Activated T-helper 9 cell treated with anti-CD3 and anti-CD28 coated beads, Interleukin-2, amount 50 U/mL, for 16 hours (primary cell): ENCODE measurements around the gene PON2.
"Not testable (repeated sequence)": the region's sequence is repeated elsewhere in the genome, so short reads cannot be mapped to it uniquely, and the experiment has no call there.

Source experiments
- DNase-seq: peaks from one replicate; pipeline ENCODE4 v3.0.0-alpha.2; 2020; ENCODE audit warnings: low read depth

Gene PON2

DNA sequence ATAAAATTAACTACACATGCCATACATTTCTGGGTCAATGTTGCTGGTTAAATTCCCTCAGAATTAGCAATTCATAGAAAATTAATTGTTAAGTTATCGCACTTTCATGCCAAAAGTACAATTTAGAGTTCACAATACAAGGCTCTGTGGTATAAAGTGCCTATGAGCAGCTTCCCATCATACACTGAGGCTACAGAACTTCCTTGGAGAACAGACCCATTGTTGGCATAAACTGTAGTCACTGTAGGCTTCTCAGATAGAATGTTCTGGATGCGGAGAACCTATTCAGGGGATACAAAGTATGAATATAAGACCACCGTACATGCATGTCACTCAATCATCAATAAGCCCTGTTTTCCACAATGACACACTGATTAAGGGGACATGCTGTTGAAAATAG is 29.6 kb downstream of the PON2 start:
- DNase-seq, result no peak

DNA sequence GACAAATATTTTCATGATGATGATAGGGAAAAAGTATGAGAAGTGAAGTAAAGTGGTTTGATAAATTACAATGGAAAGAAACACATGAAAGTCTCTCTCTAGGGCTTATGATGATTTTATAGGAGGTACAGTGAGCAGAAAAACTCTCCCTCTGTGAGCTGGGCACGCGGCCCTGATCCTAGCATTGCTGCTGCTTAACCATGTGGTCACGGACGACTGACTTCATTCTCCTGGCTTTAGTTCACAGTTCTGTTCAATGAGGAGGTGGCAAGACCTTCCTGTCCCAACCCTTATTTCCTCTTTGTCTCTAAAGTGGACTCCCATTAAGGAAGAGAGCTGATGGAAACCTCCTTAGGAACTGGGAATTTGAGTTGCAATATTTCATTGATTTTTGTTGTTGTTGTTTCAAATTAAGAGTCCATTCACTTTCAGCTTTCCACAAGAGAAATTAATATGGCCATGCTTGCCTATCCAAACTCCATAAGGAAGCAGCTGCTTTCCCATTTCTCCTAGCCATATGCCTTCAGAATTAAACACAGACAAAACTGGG is 30.4 kb downstream of the PON2 start:
- no peak for DNase-seq

DNA sequence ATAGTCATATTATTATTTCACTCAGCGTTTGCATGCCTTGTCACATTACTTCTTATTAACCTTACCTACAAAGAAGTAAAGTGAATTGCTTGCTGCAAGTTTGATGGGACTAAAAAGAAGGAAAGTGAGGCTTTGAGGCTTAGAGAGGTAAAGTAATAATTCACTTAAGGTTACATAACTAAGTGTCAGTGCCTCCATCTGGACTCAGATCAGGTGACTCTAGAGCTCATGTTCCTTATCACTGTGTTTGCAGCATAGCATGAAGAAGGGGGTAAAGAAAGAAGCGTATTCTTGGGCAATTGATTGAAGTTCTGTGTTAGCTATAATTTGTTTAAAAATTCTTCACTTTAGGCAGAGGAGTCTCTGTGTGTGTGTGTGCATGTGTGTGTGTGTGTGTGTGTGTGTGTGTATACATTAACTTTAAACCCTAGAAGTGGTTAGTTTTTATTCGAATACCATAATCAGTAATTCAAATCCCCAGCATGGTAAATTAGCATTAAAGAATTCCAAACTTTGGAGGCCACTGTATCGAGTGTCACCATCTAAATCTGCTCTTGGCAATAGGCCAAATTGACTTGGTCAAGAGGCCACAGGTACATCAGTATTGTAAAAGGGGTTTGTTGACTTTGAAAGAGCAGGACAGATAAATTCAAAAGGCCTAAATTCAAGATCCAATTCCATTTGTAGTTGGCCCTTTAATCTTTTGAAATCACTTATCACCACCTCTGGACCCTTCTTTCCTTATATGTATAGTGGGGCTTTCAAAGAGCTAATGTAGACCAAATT is 36.5 kb downstream of the PON2 start:
- no peak for DNase-seq

DNA sequence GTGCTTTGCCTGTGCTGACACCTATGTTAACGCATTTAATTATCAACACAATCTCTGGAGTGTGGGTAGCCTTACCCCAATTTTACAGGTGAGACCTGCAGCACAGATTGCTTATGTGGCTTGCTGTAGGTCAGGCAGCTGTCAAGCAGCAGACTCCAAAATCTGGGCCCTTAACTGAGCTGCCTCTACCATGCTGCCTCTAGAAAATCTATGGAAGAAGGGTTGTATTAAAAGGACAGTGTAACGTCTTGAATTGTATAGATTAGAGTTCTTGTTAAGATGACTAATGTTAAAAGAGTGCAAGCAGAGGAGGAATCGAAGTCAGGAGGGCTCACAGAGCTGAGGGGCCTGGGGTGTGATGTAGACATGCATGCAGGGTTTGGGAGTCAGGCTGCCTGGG is 37.4 kb downstream of the PON2 start:
- DNase-seq, result no peak

DNA sequence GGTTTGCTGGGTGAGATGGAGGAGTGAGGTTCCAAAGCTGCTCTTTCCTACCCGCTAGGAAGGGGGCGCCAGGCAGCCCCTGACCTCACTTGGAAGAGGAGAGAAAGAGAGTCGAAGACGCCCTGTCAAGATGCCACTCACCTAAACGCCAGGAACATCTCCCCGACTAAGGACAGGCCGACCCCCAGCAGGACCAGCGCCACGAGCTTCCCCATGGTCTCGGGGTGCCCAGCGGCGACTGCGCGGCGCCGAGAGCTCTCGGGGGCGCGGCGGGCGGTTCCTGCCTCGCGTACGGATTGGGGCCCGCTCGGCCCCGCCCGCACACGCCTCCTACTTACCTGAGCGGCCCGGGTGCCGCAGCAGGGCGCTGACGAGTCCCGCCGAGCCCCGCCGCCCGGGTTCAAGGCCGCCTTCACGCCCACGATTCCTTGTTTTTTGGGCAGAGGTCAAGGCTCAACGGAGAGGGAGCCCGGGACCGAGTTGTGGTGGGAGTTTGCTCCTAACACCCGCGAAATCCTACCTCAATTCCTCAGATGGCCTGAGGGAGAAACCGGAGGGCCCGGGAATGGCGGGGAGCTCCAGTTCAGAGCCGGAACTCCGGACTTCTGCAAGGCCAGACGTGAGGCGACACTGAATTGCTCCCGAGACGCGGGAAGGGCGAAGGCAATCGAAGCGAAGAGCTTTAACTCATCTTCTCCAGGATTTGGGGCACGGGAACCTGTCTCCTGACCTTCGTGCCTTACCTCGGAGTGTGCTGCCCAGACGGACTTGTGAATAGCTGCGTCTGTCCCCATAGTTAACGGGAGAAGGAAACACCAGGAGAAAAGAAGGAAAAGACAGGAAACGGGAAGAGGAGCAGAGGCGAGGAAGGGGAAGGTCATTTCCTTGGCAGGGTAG is 38.4 kb downstream of the PON2 start, which contains the start of gene PON3:
PON3 (minus strand) TSS at position 240 of the 897 bp plus-strand sequence; CDS start at position 215, 25 bp downstream.
- no peak for DNase-seq

DNA sequence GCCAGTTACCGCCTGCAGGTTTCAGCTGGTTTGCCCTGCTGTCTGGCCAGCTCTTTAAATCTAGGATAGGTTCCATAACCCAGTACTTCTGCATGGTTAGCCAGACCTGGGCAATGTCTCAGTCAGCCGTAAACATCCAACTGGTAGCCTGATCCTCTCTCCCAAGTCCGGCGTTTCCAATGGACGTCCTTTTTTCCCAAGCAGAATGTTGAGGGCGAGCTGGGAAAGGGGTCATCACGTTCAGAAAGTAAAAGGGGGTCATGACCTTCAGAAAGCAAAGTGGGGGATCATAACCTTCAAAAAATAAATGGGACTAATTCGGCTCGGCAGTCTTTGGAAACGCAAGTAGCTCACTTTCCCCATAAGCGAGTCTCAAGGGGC is 39.1 kb downstream of the PON2 start:
- DNase-seq, result no peak

DNA sequence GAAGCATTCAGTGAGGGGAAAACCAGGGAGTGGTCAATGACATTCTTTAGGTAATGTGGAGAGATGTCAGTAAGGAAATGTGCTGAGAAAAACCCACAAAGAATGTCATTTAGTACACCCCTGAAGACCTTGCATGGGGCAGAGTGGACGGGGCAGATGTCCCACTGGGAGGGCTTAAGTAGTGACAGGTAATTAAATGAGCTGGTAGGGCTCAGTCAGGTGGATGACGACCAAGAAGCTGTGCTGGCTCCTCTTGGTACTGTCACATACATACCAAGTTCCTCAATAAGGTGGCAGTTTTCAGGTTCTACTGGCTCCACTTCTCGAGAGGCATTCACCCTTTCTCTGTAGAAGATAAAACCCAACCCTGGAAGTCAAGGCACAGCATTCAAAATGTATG is 40.5 kb downstream of the PON2 start:
- DNase-seq, result no peak

DNA sequence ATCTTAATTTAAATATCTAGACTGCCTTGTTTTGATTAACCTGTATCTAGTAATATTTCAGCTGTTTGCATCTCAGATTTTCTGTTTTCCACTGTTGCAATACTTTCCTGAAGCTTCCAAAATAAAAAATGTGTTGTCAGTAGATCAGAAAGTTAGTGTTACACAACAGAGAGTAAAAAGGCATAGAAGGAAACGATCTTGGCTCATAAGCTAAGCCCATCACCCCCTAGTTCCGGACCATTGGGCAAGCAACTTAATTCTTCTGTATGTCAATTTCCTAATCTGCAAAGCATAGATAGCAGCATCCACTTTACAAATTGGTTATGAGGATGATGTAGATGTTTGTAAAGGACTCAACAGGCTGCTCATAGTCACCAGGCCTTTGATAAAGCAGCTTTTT is 43.1 kb downstream of the PON2 start:
- no peak for DNase-seq

DNA sequence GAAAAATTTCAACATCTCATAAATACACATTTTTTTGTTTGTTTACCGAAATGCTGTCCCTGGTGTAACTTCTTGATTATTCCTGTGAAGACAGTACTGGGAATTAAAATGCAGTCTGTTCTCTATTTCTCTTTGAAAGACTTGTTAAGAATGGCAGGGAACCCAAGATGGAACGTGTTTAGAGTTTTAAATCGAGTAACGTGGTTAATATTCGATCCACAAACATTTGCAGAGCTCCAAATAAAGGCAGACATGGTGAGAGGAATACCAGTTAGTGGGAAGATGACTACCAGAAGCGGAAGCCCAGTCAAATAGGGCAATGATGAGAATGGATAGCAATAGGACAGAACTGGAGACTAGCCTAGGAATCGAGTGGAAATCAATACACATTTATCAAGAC is 45.3 kb downstream of the PON2 start:
- DNase-seq, result no peak

DNA sequence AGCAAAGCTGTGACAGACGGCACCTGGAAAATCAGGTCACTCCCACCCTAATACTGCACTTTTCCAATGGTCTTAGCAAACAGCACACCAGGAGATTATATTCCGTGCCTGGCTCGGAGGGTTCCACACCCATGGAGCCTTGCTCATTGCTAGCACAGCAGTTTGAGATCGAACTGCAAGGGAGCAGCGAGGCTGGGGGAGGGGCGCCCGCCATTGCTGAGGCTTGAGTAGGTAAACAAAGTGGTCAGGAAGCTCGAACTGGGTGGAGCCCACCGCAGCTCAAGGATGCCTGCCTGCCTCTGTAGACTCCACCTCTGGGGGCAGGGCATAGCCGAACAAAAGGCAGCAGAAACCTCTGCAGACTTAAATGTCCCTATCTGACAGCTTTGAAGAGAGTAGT is 55.4 kb downstream of the PON2 start:
- not testable (repeated sequence) for DNase-seq

DNA sequence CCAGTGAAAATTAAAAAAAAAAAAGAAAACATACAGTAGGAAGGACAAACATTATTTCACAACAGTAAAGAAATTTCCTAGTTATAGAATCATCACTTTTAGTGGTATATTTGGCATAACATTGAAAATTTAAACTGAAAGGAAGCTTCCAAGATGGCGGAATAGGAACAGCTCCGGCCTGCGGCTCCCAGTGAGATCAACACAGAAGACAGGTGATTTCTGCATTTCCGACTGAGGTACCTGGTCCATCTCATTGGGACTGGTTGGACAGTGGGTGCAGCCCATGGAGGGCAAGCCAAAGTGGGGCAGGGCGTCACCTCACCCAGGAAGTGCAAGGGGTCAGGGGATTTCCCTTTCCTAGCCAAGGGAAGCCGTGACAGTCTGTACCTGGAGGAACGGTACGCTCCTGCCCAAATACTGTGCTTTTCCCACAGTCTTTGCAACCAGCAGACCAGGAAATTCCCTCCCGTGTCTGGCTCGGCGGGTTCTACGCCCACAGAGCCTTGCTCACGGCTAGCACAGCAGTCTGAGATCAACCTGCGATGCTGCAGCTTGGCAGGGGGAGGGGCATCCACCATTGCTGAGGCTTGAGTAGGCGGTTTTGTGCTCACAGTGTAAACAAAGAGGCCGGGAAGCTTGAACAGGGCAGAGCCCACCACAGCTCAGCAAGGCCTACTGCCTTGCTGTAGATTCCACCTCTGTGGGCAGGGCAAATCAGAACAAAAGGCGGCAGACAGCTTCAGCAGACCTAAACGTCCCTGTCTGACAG is 58.0 kb downstream of the PON2 start:
- DNase-seq, result no peak

DNA sequence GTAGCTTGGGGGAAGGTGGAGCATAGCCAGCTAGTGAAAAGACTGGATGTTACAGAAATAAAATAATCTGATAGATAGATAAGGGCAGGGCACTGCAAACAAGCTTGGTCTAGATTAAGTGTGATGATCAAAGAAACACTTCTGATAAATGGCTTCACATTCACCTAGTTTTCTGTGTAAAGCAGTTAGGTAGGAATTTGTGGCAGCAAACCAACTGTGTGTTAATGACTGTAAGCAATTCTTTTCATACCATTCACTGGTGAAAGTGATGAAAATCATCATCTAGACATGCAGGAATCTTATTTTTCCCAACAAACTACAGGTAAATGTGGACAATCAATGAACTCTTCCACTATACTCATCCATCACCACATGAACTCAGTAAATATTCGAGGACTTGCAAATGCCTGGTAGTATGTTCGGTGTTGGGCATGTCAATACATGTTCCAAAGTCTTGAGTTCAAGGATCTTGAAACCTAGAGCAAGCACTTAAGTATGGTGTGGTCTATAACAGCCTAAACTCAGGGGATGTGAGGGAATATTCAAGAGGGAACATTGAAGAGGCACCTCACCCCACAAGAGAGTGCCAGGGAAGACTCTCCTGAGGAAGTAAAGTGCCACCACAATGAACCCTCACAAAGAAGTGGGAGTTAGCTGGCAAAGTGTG is 59.1 kb downstream of the PON2 start:
- DNase-seq, result no peak

DNA sequence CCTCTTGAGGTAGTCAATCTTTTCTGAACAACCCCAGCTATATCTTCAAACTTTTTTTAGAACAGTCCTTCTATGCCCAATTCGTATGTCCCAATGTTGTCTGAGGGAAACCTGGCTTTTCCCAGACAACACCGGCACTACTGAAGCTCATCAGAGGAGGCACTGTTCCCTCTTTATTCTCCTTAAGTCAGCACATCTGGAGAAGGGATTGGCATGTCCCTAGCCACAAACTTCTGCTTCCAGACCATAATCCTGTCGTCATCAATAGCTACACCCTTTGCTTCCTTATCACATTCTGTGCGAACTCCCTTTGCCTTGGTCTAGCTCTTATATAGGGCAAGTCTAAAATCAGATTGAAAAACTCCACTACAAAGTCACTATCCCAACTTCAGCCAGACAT is 61.5 kb downstream of the PON2 start:
- no peak for DNase-seq

DNA sequence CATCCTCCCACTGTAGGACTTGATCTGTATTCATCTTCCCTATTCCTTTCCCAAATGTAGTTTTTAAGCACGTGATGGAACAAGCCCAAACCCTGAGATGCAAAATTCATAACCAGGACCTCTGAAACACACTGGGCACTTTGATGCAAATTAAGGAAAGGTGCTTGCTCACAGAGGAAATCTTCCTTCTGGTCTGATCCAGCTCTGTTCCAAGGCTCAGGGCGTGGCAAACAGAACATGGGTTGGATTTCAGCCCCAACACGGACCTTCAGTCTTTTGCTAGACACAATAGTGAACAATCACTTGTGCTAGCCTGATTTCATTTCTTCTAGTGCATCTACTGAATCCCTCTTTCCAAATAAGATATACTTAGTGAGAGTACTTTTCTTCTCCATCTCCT is 66.6 kb downstream of the PON2 start:
- no peak for DNase-seq

DNA sequence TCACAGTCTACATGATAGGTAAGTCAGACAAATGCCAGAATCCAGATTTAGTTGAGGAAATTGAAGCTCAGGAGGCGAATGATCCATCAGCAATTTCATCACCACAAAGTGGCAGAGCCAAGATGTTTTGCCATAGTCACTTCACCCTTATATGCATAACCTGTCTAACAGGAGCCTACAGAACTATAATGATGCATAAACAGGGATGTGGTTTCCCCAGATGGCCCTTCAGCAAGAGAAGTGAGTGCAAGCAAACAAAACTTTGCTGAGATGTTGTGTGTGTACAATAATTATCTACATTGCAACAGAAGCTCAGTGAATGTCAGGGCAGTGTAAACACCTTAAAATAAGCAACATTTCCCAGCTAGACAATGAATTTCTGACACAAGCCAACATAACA is 67.2 kb downstream of the PON2 start:
- DNase-seq, result no peak

DNA sequence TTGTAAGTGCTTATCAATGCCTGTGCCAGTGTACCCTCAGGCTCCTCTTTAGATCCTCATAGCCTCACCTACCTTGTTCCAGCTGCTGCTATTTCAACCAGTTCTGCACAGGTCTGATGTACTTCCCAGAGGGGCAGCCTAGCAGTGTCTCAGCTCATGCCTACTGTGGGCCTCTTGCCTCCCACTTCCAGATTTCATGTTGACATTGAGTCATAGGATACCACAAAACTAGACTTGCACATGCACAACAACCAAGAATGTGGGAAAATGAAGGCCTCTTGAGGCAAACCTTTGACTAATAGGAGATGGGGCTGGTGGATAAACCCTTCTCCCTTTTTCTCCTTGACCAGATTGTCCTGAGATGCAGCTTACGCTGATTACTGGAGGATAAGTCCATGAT is 69.7 kb downstream of the PON2 start:
- DNase-seq, result no peak

DNA sequence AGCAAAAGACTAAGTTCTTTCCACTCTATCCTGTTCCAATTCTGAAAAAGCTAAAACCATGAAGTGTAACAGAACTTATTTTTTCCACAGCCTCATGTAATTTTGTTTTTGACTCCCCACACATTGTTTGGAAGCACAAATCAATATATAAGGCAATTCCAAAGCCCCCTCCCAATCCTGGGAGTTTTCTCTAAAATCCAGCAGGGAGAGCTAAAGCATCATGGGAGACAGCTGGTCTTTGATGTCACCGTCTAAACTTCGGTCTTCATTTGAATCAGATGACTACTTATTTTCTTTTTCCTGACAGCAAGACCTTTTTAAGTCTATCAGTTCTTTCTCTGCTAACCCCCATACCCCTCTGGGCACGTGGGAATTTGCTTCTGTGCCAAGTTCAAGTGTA is 77.2 kb downstream of the PON2 start:
- no peak for DNase-seq
